Measurements from ENCODE around the gene PPARG. TPM values are rescaled to one million over a fixed set of nuclear protein-coding genes. Genes with fewer than 3 reads are reported as not detected.

The PPARG gene
- total and polyA plus RNA-seq, 2 experiments from 2014 or later: 25.1 to 37.9 TPM

- H3K36me3 ChIP-seq (replicated peaks; ENCODE audit: insufficient read depth, low read depth): no peaks in the 10 kb centered on the region
- WGBS (ENCODE audit: low lambda C conversion rate, missing lambda C conversion rate): 80% methylated on average over 8 of the region's 8 CpGs
- no peaks in the 10 kb centered on the region for H3K9me3 ChIP-seq (ENCODE audit: low read depth)
- no peak for TF ChIP-seq EZH2phosphoT487 (IDR thresholded peaks at IDR 0.05; ENCODE audit: low read depth, severe bottlenecking, unreplicated experiment)
- no peak for TF ChIP-seq EZH2 (IDR thresholded peaks at IDR 0.05; ENCODE audit: borderline replicate concordance)
- TF ChIP-seq CTCF (IDR thresholded peaks at IDR 0.05; ENCODE audit: poor library complexity): no peak
- H3K27me3 ChIP-seq: no peaks in the 10 kb centered on the region
- no peak overlapping the region for H3K4me3 ChIP-seq
- no peaks in the 10 kb centered on the region for H3K9me2 ChIP-seq (replicated peaks; ENCODE audit: insufficient read depth)
- H4K20me1 ChIP-seq (ENCODE audit: insufficient read depth, poor library complexity, severe bottlenecking): no peaks in the 10 kb centered on the region
- DNase-seq (ENCODE audit: low spot score): no peak
- H3K4me2 ChIP-seq: no peak overlapping the region
- no peaks in the 10 kb centered on the region for H3K4me1 ChIP-seq (ENCODE audit: insufficient read depth)
- no peak overlapping the region for H2AFZ ChIP-seq
- H3K27ac ChIP-seq: no peak overlapping the region
- peaks cover 2% of the 10 kb centered on the region for H3K79me2 ChIP-seq
These were observed 57.0 kb downstream of the PPARG start for GRCh38 chr3:12345584-12346494.

GRCh38 chr3:12347301-12347700 is 58.4 kb downstream of the PPARG start:
- 84% methylated on average over 3 of the region's 3 CpGs for WGBS (ENCODE audit: low lambda C conversion rate, missing lambda C conversion rate)

GRCh38 chr3:12349895-12350811 is 61.3 kb downstream of the PPARG start:
- Histone ChIP-seq H3K9me2 (replicated peaks; ENCODE audit: insufficient read depth) (no peaks in the 10 kb centered on the region), H3K4me1 (ENCODE audit: insufficient read depth) (no peaks in the 10 kb centered on the region), H3K79me2 (no peaks in the 10 kb centered on the region), H3K9me3 (ENCODE audit: low read depth) (no peaks in the 10 kb centered on the region), H3K27ac (no peak overlapping the region), H2AFZ (no peak overlapping the region), H3K36me3 (replicated peaks; ENCODE audit: insufficient read depth, low read depth) (no peaks in the 10 kb centered on the region), H4K20me1 (ENCODE audit: insufficient read depth, poor library complexity, severe bottlenecking) (no peaks in the 10 kb centered on the region), H3K4me2 (no peak overlapping the region), H3K4me3 (no peak overlapping the region), H3K27me3 (no peaks in the 10 kb centered on the region)
- 93% methylated on average over 9 of the region's 9 CpGs for WGBS (ENCODE audit: low lambda C conversion rate, missing lambda C conversion rate)
- DNase-seq (ENCODE audit: low spot score): no peak
- TF ChIP-seq EZH2 (IDR thresholded peaks at IDR 0.05; ENCODE audit: borderline replicate concordance) (no peak), CTCF (IDR thresholded peaks at IDR 0.05; ENCODE audit: poor library complexity) (no peak), EZH2phosphoT487 (IDR thresholded peaks at IDR 0.05; ENCODE audit: low read depth, severe bottlenecking, unreplicated experiment) (no peak)

More at GRCh38 chr3:12347301-12347700, 58.4 kb downstream of the PPARG start:
- Histone ChIP-seq H4K20me1 (ENCODE audit: insufficient read depth, poor library complexity, severe bottlenecking) (no peaks in the 10 kb centered on the region), H3K79me2 (peaks cover 2% of the 10 kb centered on the region), H3K4me1 (ENCODE audit: insufficient read depth) (no peaks in the 10 kb centered on the region), H3K4me2 (no peak overlapping the region), H3K9me2 (replicated peaks; ENCODE audit: insufficient read depth) (no peaks in the 10 kb centered on the region), H2AFZ (no peak overlapping the region), H3K36me3 (replicated peaks; ENCODE audit: insufficient read depth, low read depth) (no peaks in the 10 kb centered on the region), H3K4me3 (no peak overlapping the region), H3K27me3 (no peaks in the 10 kb centered on the region), H3K9me3 (ENCODE audit: low read depth) (no peaks in the 10 kb centered on the region), H3K27ac (no peak overlapping the region)
- TF ChIP-seq CTCF (IDR thresholded peaks at IDR 0.05; ENCODE audit: poor library complexity): no peak
- no peak for TF ChIP-seq EZH2phosphoT487 (IDR thresholded peaks at IDR 0.05; ENCODE audit: low read depth, severe bottlenecking, unreplicated experiment)
- no peak for TF ChIP-seq EZH2 (IDR thresholded peaks at IDR 0.05; ENCODE audit: borderline replicate concordance)
- no peak for DNase-seq (ENCODE audit: low spot score)

Data from hepatocyte (in vitro differentiated cells).